Measurements from ENCODE around the gene ENDOD1.
"Not testable (repeated sequence)": the region's sequence is repeated elsewhere in the genome, so short reads cannot be mapped to it uniquely, and the experiment has no call there.

Gene ENDOD1

GRCh38 chr11:95103701-95104100, 14.1 kb downstream of the ENDOD1 start:
- DNase-seq (ENCODE audit: low spot score): no peak

- DNase-seq (ENCODE audit: low spot score): no peak
Observed at GRCh38 chr11:95104121-95104830, 14.6 kb downstream of the ENDOD1 start.

- DNase-seq (ENCODE audit: low spot score): no peak
Observed at GRCh38 chr11:95104856-95105255, 15.2 kb downstream of the ENDOD1 start.

GRCh38 chr11:95108159-95108611, 18.5 kb downstream of the ENDOD1 start:
- DNase-seq (ENCODE audit: low spot score): peak; percentile 81

GRCh38 chr11:95108671-95109551, 19.3 kb downstream of the ENDOD1 start:
- DNase-seq (ENCODE audit: low spot score): peak; percentile 77

GRCh38 chr11:95111471-95111870, 21.8 kb downstream of the ENDOD1 start:
- DNase-seq (ENCODE audit: low spot score): not testable (repeated sequence)

GRCh38 chr11:95111923-95112540, 22.4 kb downstream of the ENDOD1 start:
- DNase-seq (ENCODE audit: low spot score): no peak

GRCh38 chr11:95115597-95115996, 26.0 kb downstream of the ENDOD1 start:
- DNase-seq (ENCODE audit: low spot score): no peak

GRCh38 chr11:95119361-95120060, 29.9 kb downstream of the ENDOD1 start:
- peak; percentile 79 for DNase-seq (ENCODE audit: low spot score)

- DNase-seq (ENCODE audit: low spot score): no peak
Observed at GRCh38 chr11:95121698-95122097, 32.1 kb downstream of the ENDOD1 start.

- DNase-seq (ENCODE audit: low spot score): no peak
Observed at GRCh38 chr11:95123556-95123955, 33.9 kb downstream of the ENDOD1 start.

- DNase-seq (ENCODE audit: low spot score): no peak
Observed at GRCh38 chr11:95128602-95129001, 39.0 kb downstream of the ENDOD1 start.

- peak; percentile 39 for DNase-seq (ENCODE audit: low spot score)
Observed at GRCh38 chr11:95132956-95133355, 43.3 kb downstream of the ENDOD1 start.

GRCh38 chr11:95134491-95134890, 44.8 kb downstream of the ENDOD1 start:
- no peak for DNase-seq (ENCODE audit: low spot score)

- DNase-seq (ENCODE audit: low spot score): no peak
Observed at GRCh38 chr11:95135155-95135554, 45.5 kb downstream of the ENDOD1 start.

- DNase-seq (ENCODE audit: low spot score): no peak
Observed at GRCh38 chr11:95135880-95136279, 46.2 kb downstream of the ENDOD1 start.

- not testable (repeated sequence) for DNase-seq (ENCODE audit: low spot score)
Observed at GRCh38 chr11:95136747-95137146, 47.1 kb downstream of the ENDOD1 start.

GRCh38 chr11:95137299-95137698, 47.7 kb downstream of the ENDOD1 start:
- no peak for DNase-seq (ENCODE audit: low spot score)

GRCh38 chr11:95138448-95138847, 48.8 kb downstream of the ENDOD1 start:
- DNase-seq (ENCODE audit: low spot score): peak; percentile 58

- DNase-seq (ENCODE audit: low spot score): no peak
Observed at GRCh38 chr11:95140397-95141033, 50.9 kb downstream of the ENDOD1 start.

- no peak for DNase-seq (ENCODE audit: low spot score)
Observed at GRCh38 chr11:95142431-95142830, 52.8 kb downstream of the ENDOD1 start.
